CD1c-positive myeloid dendritic cell (primary cell): ENCODE results near the gene ZNF512B.
"Not testable (repeated sequence)": the region's sequence is repeated elsewhere in the genome, so short reads cannot be mapped to it uniquely, and the experiment has no call there.

Source experiments
- DNase-seq: peaks from one replicate; pipeline ENCODE4 v3.0.0-alpha.2; 2016; ENCODE audit errors: extremely low spot score

The ZNF512B gene

GRCh38 chr20:63932606-63933160 lies 37.0 kb downstream of the ZNF512B start:
- no peak for DNase-seq

- no peak for DNase-seq
Observed at GRCh38 chr20:63931735-63932134, 38.0 kb downstream of the ZNF512B start.

- DNase-seq, result no peak
Observed at GRCh38 chr20:63930971-63931553, 38.7 kb downstream of the ZNF512B start.

GRCh38 chr20:63929473-63929883 lies 40.3 kb downstream of the ZNF512B start:
- not testable (repeated sequence) for DNase-seq

GRCh38 chr20:63929071-63929470 lies 40.7 kb downstream of the ZNF512B start:
- no peak for DNase-seq

GRCh38 chr20:63926298-63926697 lies 43.4 kb downstream of the ZNF512B start:
- DNase-seq, result no peak

GRCh38 chr20:63924241-63924640 lies 45.5 kb downstream of the ZNF512B start:
- no peak for DNase-seq

- no peak for DNase-seq
Observed at GRCh38 chr20:63923651-63924050, 46.1 kb downstream of the ZNF512B start.

GRCh38 chr20:63920226-63920625 lies 49.5 kb downstream of the ZNF512B start:
- DNase-seq, result no peak

- no peak for DNase-seq
Observed at GRCh38 chr20:63919130-63919529, 50.6 kb downstream of the ZNF512B start.

GRCh38 chr20:63917811-63918210 lies 51.9 kb downstream of the ZNF512B start:
- DNase-seq, result no peak

GRCh38 chr20:63916371-63916939 lies 53.3 kb downstream of the ZNF512B start:
- not testable (repeated sequence) for DNase-seq

- DNase-seq, result no peak
Observed at GRCh38 chr20:63915471-63915870, 54.3 kb downstream of the ZNF512B start.

GRCh38 chr20:63913768-63914167 lies 56.0 kb downstream of the ZNF512B start:
- DNase-seq, result no peak

- peak; percentile 57 for DNase-seq
Observed at GRCh38 chr20:63911176-63911575, 58.6 kb downstream of the ZNF512B start.

- DNase-seq, result no peak
Observed at GRCh38 chr20:63908008-63908682, 61.6 kb downstream of the ZNF512B start.
